Keratinocyte (primary cell): ENCODE results near the gene LAMA1. TPM values are rescaled to one million over a fixed set of nuclear protein-coding genes. Genes with fewer than 3 reads are reported as not detected.

ENCODE experiments used
- DNase-seq: peaks from one replicate; pipeline ENCODE4 v3.0.0-alpha.2; 2011; ENCODE audit warnings: low read depth, missing footprints, low spot score
- FAIRE-seq: peaks from 2 replicates; lab custom pipeline; 2011; peaks lifted over from hg19 to GRCh38; lab: Jason Lieb, UNC
- H2AFZ ChIP-seq: 2 replicates; pipeline ENCODE4 v1.6.0; 2012; ENCODE audit warnings: low read length, control low read depth, inconsistent platforms; ENCODE audit not compliant: control insufficient read depth
- H3K27ac ChIP-seq: 2 replicates; pipeline ENCODE4 v1.5.1; 2011; ENCODE audit warnings: low read length; ENCODE audit not compliant: control insufficient read depth, insufficient read depth
- H3K27me3 ChIP-seq: 3 replicates; pipeline ENCODE4 v1.6.0; 2011; ENCODE audit warnings: low read length; ENCODE audit not compliant: control insufficient read depth, insufficient read depth; ENCODE audit errors: extremely low read depth
- H3K36me3 ChIP-seq, 2 experiments: 2 replicates in 1 of 2; 3 replicates in 1 of 2; pipeline ENCODE4 v1.5.1; 2011; ENCODE audit warnings: low read length in 2 of 2, mild to moderate bottlenecking in 1 of 2; ENCODE audit not compliant: control insufficient read depth in 2 of 2, insufficient read depth in 2 of 2; ENCODE audit errors: extremely low read depth in 1 of 2
- H3K4me1 ChIP-seq: 3 replicates; pipeline ENCODE4 v1.5.1; 2011; ENCODE audit warnings: low read length; ENCODE audit not compliant: control insufficient read depth, insufficient read depth; ENCODE audit errors: extremely low read depth
- H3K4me2 ChIP-seq: 3 replicates; pipeline ENCODE4 v1.6.0; 2011; ENCODE audit warnings: low read depth, low read length; ENCODE audit not compliant: control insufficient read depth, insufficient read depth; ENCODE audit errors: extremely low read depth
- H3K4me3 ChIP-seq, 3 experiments: fragments of 200-600 bp in 1 of 3; sonication (generic) in 1 of 3; 2 replicates in 2 of 3; 3 replicates in 1 of 3; pipeline ENCODE4 v1.5.1; 2011 to 2016; ENCODE audit warnings: low read length in 3 of 3, mild to moderate bottlenecking in 3 of 3, control low read depth in 2 of 3, inconsistent platforms in 1 of 3, low read depth in 1 of 3, mixed read lengths in 1 of 3, mixed run types in 1 of 3, moderate library complexity in 1 of 3; ENCODE audit not compliant: control insufficient read depth in 2 of 3, insufficient read depth in 2 of 3; ENCODE audit errors: extremely low read depth in 1 of 3
- H3K79me2 ChIP-seq: 2 replicates; pipeline ENCODE4 v1.6.0; 2012; ENCODE audit warnings: low read length; ENCODE audit not compliant: control insufficient read depth, insufficient read depth
- H3K9ac ChIP-seq: 3 replicates; pipeline ENCODE4 v1.6.0; 2011; ENCODE audit warnings: low read length; ENCODE audit not compliant: control insufficient read depth, insufficient read depth; ENCODE audit errors: extremely low read depth
- H3K9me1 ChIP-seq: 3 replicates; pipeline ENCODE4 v1.6.0; 2011; ENCODE audit warnings: low read length; ENCODE audit not compliant: control insufficient read depth, insufficient read depth; ENCODE audit errors: extremely low read depth
- H3K9me3 ChIP-seq: 2 replicates; pipeline ENCODE4 v1.5.1; 2012; ENCODE audit warnings: low read depth, low read length; ENCODE audit not compliant: control insufficient read depth
- H4K20me1 ChIP-seq: 3 replicates; pipeline ENCODE4 v1.6.0; 2011; ENCODE audit warnings: low read length; ENCODE audit not compliant: control insufficient read depth, insufficient read depth; ENCODE audit errors: extremely low read depth
- EZH2 ChIP-seq: IDR thresholded peaks from one replicate; pipeline ENCODE4 v1.6.1; 2012; ENCODE audit warnings: inconsistent platforms, mild to moderate bottlenecking, low read length, moderate library complexity
- dilution Hi-C: fragments of 300-500 bp; cut with MboI; formaldehyde crosslinking; loops from one replicate; pipeline ENCODE4 v1.7.0; 2020; ENCODE audit warnings: low sequenced_read_pairs; ENCODE audit not compliant: extremely low pct_ligation_motif_present
- polyA plus RNA-seq, 5 experiments: library from polyadenylated mRNA; depleted of rRNA in 3 of 5; stranded (reverse) in 3 of 5; stranded (forward) in 1 of 5; unstranded in 1 of 5; fragments of >200 nt; gene quantifications; 1 replicate in 1 of 5; 2 replicates in 3 of 5; 3 replicates in 1 of 5; pipeline versions ENCODE4 v1.2.1 to v1.2.3, GENCODE V29; 2011 to 2012; ENCODE audit warnings: missing spikeins in 2 of 5, low read depth in 1 of 5, low replicate concordance in 1 of 5
- TF ChIP-seq, protein P1 (sequence below), 3 experiments: IDR thresholded peaks in 1 of 3; conservative IDR thresholded peaks in 1 of 3; optimal IDR thresholded peaks in 1 of 3; 2 replicates in 2 of 3; 3 replicates in 1 of 3; pipeline versions ENCODE3 to v1.5.1; 2011; ENCODE audit warnings: low read length in 3 of 3, mild to moderate bottlenecking in 3 of 3, moderate library complexity in 2 of 3, control low read depth in 1 of 3, inconsistent platforms in 1 of 3; ENCODE audit not compliant: insufficient read depth in 2 of 3; ENCODE audit errors: extremely low read depth in 1 of 3

LAMA1 gene
- polyA plus RNA-seq, 1 donor (not counting 4 experiments of a cell fraction or from before 2014, with no cell fraction given), result 2.1 TPM

DNA sequence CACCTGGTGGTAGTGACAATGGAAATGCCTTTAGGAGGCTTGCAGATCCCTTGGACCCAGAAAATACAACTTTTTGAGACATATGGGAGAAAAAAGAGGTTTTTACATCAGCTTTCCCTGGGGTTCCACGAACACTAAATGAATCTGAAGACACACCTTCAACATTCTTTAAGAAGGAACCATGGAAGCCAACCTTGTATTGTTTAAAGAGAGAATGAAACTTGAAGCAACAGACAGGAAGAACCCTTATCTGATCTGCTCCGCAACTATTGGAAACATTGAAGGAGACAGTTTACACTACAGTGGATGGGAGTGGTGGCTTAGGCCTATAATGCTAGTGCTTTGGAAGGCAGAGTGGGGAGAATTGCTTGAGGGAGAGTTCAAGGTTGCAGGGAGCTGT, 190.4 kb downstream of the LAMA1 start:
- Histone ChIP-seq H3K36me3 (no peaks in the 10 kb centered on the region), H3K9me1 (no peaks in the 10 kb centered on the region), H3K27ac (no peak overlapping the region), H3K4me1 (no peaks in the 10 kb centered on the region), H2AFZ (peak overlapping the region; percentile 13), H3K79me2 (no peaks in the 10 kb centered on the region), H3K9me3 (no peaks in the 10 kb centered on the region), H4K20me1 (no peaks in the 10 kb centered on the region), H3K4me3 (no peak overlapping the region), H3K4me2 (no peak overlapping the region), H3K27me3 (peaks cover 4% of the 10 kb centered on the region), H3K9ac (no peak overlapping the region)
- no peak for FAIRE-seq
- no peak for TF ChIP-seq EZH2
- TF ChIP-seq, protein P1, sequence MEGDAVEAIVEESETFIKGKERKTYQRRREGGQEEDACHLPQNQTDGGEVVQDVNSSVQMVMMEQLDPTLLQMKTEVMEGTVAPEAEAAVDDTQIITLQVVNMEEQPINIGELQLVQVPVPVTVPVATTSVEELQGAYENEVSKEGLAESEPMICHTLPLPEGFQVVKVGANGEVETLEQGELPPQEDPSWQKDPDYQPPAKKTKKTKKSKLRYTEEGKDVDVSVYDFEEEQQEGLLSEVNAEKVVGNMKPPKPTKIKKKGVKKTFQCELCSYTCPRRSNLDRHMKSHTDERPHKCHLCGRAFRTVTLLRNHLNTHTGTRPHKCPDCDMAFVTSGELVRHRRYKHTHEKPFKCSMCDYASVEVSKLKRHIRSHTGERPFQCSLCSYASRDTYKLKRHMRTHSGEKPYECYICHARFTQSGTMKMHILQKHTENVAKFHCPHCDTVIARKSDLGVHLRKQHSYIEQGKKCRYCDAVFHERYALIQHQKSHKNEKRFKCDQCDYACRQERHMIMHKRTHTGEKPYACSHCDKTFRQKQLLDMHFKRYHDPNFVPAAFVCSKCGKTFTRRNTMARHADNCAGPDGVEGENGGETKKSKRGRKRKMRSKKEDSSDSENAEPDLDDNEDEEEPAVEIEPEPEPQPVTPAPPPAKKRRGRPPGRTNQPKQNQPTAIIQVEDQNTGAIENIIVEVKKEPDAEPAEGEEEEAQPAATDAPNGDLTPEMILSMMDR (optimal IDR thresholded peaks at IDR 0.05 in 1 of 3, IDR thresholded peaks at IDR 0.05 in 1 of 3, conservative IDR thresholded peaks at IDR 0.05 in 1 of 3; ENCODE audit: extremely low read depth in 1 of 3, insufficient read depth in 2 of 3, low read length in 3 of 3), result no peak
- dilution Hi-C loops, result no loop called here
- DNase-seq, result no peak

DNA sequence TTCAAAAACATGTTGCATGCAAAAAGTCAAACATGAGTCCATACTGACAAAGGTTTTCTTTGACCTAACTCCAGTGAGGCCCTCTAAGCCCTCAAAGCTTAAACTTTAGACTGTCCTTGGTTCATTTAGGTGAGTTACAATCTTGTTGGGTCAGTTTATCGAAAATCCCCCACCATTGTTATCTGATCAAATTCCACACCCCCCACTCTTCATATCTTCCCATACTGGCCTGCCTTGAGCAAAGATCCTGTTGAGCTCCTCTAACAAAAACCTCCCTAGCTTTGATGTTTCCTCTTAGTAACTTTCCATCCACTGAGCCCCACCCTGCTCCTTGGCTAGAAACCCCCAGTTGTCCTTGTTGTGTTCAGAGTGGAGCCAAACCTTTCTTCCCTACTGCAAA, 194.4 kb downstream of the LAMA1 start:
- Histone ChIP-seq H3K4me2 (no peak overlapping the region), H3K27ac (no peak overlapping the region), H3K9me1 (no peaks in the 10 kb centered on the region), H3K79me2 (no peaks in the 10 kb centered on the region), H3K9me3 (no peaks in the 10 kb centered on the region), H3K36me3 (no peaks in the 10 kb centered on the region), H2AFZ (no peak overlapping the region), H3K4me1 (no peaks in the 10 kb centered on the region), H3K27me3 (no peaks in the 10 kb centered on the region), H3K4me3 (no peak overlapping the region), H3K9ac (no peak overlapping the region), H4K20me1 (no peaks in the 10 kb centered on the region)
- DNase-seq (no peak), FAIRE-seq (no peak)
- dilution Hi-C loops, result no loop called here
- no peak for TF ChIP-seq EZH2
- TF ChIP-seq, protein P1 (optimal IDR thresholded peaks at IDR 0.05 in 1 of 3, IDR thresholded peaks at IDR 0.05 in 1 of 3, conservative IDR thresholded peaks at IDR 0.05 in 1 of 3; ENCODE audit: extremely low read depth in 1 of 3, insufficient read depth in 2 of 3, low read length in 3 of 3), result no peak
